ENCODE data around the gene ANGPTL2.

GRCh38 chr9:127096208-127096607 lies 26.2 kb downstream of the ANGPTL2 start:
- TF ChIP-seq CTCF (IDR thresholded peaks at IDR 0.05) (no peak), POLR2A (IDR thresholded peaks at IDR 0.05) (no peak)

All from uterus (tissue), 2 donors.